Keratinocyte (primary cell): ENCODE results near the gene CAST. TPM values are rescaled to one million over a fixed set of nuclear protein-coding genes. Genes with fewer than 3 reads are reported as not detected.

Experiments used
- DNase-seq: peaks from one replicate; pipeline ENCODE4 v3.0.0-alpha.2; 2011; ENCODE audit warnings: low read depth, missing footprints, low spot score
- FAIRE-seq: peaks from 2 replicates; lab custom pipeline; 2011; peaks lifted over from hg19 to GRCh38; lab: Jason Lieb, UNC
- H2AFZ ChIP-seq: 2 replicates; pipeline ENCODE4 v1.6.0; 2012; ENCODE audit warnings: low read length, control low read depth, inconsistent platforms; ENCODE audit not compliant: control insufficient read depth
- H3K27ac ChIP-seq: 2 replicates; pipeline ENCODE4 v1.5.1; 2011; ENCODE audit warnings: low read length; ENCODE audit not compliant: control insufficient read depth, insufficient read depth
- H3K27me3 ChIP-seq: 3 replicates; pipeline ENCODE4 v1.6.0; 2011; ENCODE audit warnings: low read length; ENCODE audit not compliant: control insufficient read depth, insufficient read depth; ENCODE audit errors: extremely low read depth
- H3K36me3 ChIP-seq, 2 experiments: 2 replicates in 1 of 2; 3 replicates in 1 of 2; pipeline ENCODE4 v1.5.1; 2011; ENCODE audit warnings: low read length in 2 of 2, mild to moderate bottlenecking in 1 of 2; ENCODE audit not compliant: control insufficient read depth in 2 of 2, insufficient read depth in 2 of 2; ENCODE audit errors: extremely low read depth in 1 of 2
- H3K4me1 ChIP-seq: 3 replicates; pipeline ENCODE4 v1.5.1; 2011; ENCODE audit warnings: low read length; ENCODE audit not compliant: control insufficient read depth, insufficient read depth; ENCODE audit errors: extremely low read depth
- H3K4me2 ChIP-seq: 3 replicates; pipeline ENCODE4 v1.6.0; 2011; ENCODE audit warnings: low read depth, low read length; ENCODE audit not compliant: control insufficient read depth, insufficient read depth; ENCODE audit errors: extremely low read depth
- H3K4me3 ChIP-seq, 3 experiments: fragments of 200-600 bp in 1 of 3; sonication (generic) in 1 of 3; 2 replicates in 2 of 3; 3 replicates in 1 of 3; pipeline ENCODE4 v1.5.1; 2011 to 2016; ENCODE audit warnings: low read length in 3 of 3, mild to moderate bottlenecking in 3 of 3, control low read depth in 2 of 3, inconsistent platforms in 1 of 3, low read depth in 1 of 3, mixed read lengths in 1 of 3, mixed run types in 1 of 3, moderate library complexity in 1 of 3; ENCODE audit not compliant: control insufficient read depth in 2 of 3, insufficient read depth in 2 of 3; ENCODE audit errors: extremely low read depth in 1 of 3
- H3K79me2 ChIP-seq: 2 replicates; pipeline ENCODE4 v1.6.0; 2012; ENCODE audit warnings: low read length; ENCODE audit not compliant: control insufficient read depth, insufficient read depth
- H3K9ac ChIP-seq: 3 replicates; pipeline ENCODE4 v1.6.0; 2011; ENCODE audit warnings: low read length; ENCODE audit not compliant: control insufficient read depth, insufficient read depth; ENCODE audit errors: extremely low read depth
- H3K9me1 ChIP-seq: 3 replicates; pipeline ENCODE4 v1.6.0; 2011; ENCODE audit warnings: low read length; ENCODE audit not compliant: control insufficient read depth, insufficient read depth; ENCODE audit errors: extremely low read depth
- H3K9me3 ChIP-seq: 2 replicates; pipeline ENCODE4 v1.5.1; 2012; ENCODE audit warnings: low read depth, low read length; ENCODE audit not compliant: control insufficient read depth
- H4K20me1 ChIP-seq: 3 replicates; pipeline ENCODE4 v1.6.0; 2011; ENCODE audit warnings: low read length; ENCODE audit not compliant: control insufficient read depth, insufficient read depth; ENCODE audit errors: extremely low read depth
- EZH2 ChIP-seq: IDR thresholded peaks from one replicate; pipeline ENCODE4 v1.6.1; 2012; ENCODE audit warnings: inconsistent platforms, mild to moderate bottlenecking, low read length, moderate library complexity
- dilution Hi-C: fragments of 300-500 bp; cut with MboI; formaldehyde crosslinking; loops from one replicate; pipeline ENCODE4 v1.7.0; 2020; ENCODE audit warnings: low sequenced_read_pairs; ENCODE audit not compliant: extremely low pct_ligation_motif_present
- polyA plus RNA-seq, 5 experiments: library from polyadenylated mRNA; depleted of rRNA in 3 of 5; stranded (reverse) in 3 of 5; stranded (forward) in 1 of 5; unstranded in 1 of 5; fragments of >200 nt; gene quantifications; 1 replicate in 1 of 5; 2 replicates in 3 of 5; 3 replicates in 1 of 5; pipeline versions ENCODE4 v1.2.1 to v1.2.3, GENCODE V29; 2011 to 2012; ENCODE audit warnings: missing spikeins in 2 of 5, low read depth in 1 of 5, low replicate concordance in 1 of 5
- TF ChIP-seq, protein P1 (sequence below), 3 experiments: IDR thresholded peaks in 1 of 3; conservative IDR thresholded peaks in 1 of 3; optimal IDR thresholded peaks in 1 of 3; 2 replicates in 2 of 3; 3 replicates in 1 of 3; pipeline versions ENCODE3 to v1.5.1; 2011; ENCODE audit warnings: low read length in 3 of 3, mild to moderate bottlenecking in 3 of 3, moderate library complexity in 2 of 3, control low read depth in 1 of 3, inconsistent platforms in 1 of 3; ENCODE audit not compliant: insufficient read depth in 2 of 3; ENCODE audit errors: extremely low read depth in 1 of 3

The CAST gene
- polyA plus RNA-seq, 1 donor (not counting 4 experiments of a cell fraction or from before 2014, with no cell fraction given), result 238 TPM

DNA sequence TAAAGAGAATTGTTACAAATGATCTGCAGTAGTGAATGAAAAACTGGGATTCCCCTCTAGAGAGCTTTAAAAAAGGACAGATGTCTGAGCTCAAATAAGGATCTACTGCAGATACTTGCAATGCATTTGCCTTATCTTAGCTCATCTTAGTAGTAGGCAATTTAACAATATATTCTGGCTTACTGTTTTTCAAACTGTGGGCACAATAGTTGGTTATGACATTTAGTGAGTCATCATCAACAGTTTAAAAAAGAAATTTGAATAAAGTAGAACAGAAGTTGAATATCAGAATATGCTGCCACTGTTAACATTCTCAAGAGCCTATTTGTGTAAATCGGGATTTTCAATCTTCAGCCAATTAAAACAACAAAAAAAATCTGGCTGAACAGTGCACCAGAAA lies 6.7 kb upstream of the CAST start:
- Histone ChIP-seq H3K9me1 (no peaks in the 10 kb centered on the region), H3K9ac (no peak overlapping the region), H3K27me3 (no peaks in the 10 kb centered on the region), H3K79me2 (no peaks in the 10 kb centered on the region), H2AFZ (no peak overlapping the region), H3K4me2 (peak overlapping the region; percentile 20), H3K4me3 (no peak overlapping the region), H3K9me3 (no peaks in the 10 kb centered on the region), H4K20me1 (no peaks in the 10 kb centered on the region), H3K4me1 (peaks cover 54% of the 10 kb centered on the region), H3K27ac (no peak overlapping the region), H3K36me3 (no peaks in the 10 kb centered on the region)
- peak; percentile 57 for FAIRE-seq
- DNase-seq, result no peak
- TF ChIP-seq EZH2, result no peak
- TF ChIP-seq, protein P1, sequence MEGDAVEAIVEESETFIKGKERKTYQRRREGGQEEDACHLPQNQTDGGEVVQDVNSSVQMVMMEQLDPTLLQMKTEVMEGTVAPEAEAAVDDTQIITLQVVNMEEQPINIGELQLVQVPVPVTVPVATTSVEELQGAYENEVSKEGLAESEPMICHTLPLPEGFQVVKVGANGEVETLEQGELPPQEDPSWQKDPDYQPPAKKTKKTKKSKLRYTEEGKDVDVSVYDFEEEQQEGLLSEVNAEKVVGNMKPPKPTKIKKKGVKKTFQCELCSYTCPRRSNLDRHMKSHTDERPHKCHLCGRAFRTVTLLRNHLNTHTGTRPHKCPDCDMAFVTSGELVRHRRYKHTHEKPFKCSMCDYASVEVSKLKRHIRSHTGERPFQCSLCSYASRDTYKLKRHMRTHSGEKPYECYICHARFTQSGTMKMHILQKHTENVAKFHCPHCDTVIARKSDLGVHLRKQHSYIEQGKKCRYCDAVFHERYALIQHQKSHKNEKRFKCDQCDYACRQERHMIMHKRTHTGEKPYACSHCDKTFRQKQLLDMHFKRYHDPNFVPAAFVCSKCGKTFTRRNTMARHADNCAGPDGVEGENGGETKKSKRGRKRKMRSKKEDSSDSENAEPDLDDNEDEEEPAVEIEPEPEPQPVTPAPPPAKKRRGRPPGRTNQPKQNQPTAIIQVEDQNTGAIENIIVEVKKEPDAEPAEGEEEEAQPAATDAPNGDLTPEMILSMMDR (optimal IDR thresholded peaks at IDR 0.05 in 1 of 3, IDR thresholded peaks at IDR 0.05 in 1 of 3, conservative IDR thresholded peaks at IDR 0.05 in 1 of 3; ENCODE audit: extremely low read depth in 1 of 3, insufficient read depth in 2 of 3, low read length in 3 of 3), result no peak
- dilution Hi-C loops, result no loop called here

DNA sequence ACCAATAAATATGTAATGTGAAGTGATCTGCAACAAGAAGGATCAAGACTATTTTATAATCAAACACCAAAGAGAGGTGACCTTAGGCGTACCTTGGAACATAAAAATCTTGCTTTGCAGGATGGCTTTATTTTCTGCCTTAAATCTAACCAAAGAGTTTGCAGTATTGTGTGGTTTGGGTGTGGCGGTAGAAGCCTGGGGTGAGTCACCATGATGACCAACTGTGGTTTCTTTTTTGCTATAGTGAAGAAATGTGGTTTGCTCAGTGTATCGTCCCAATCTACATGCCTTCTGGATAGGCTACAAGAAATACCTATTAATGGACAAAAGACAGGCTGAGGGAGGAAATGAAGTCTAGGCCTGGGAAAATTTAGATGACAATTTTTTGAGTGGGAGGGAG lies 5.1 kb upstream of the CAST start:
- no peak overlapping the region for H2AFZ ChIP-seq
- H3K9me1 ChIP-seq, result no peaks in the 10 kb centered on the region
- H3K9me3 ChIP-seq, result no peaks in the 10 kb centered on the region
- DNase-seq (peak; percentile 68), FAIRE-seq (peak; percentile 89)
- no peak overlapping the region for H3K9ac ChIP-seq
- peak overlapping the region; percentile 42 for H3K27ac ChIP-seq
- H4K20me1 ChIP-seq, result no peaks in the 10 kb centered on the region
- dilution Hi-C loops, result no loop called here
- no peaks in the 10 kb centered on the region for H3K36me3 ChIP-seq
- no peaks in the 10 kb centered on the region for H3K27me3 ChIP-seq
- H3K4me1 ChIP-seq, result peaks cover 66% of the 10 kb centered on the region
- H3K79me2 ChIP-seq, result no peaks in the 10 kb centered on the region
- H3K4me3 ChIP-seq, result no peak overlapping the region
- TF ChIP-seq, protein P1 (optimal IDR thresholded peaks at IDR 0.05 in 1 of 3, IDR thresholded peaks at IDR 0.05 in 1 of 3, conservative IDR thresholded peaks at IDR 0.05 in 1 of 3; ENCODE audit: extremely low read depth in 1 of 3, insufficient read depth in 2 of 3, low read length in 3 of 3), result no peak
- TF ChIP-seq EZH2, result no peak
- peak overlapping the region; percentile 56 for H3K4me2 ChIP-seq
